Suprapubic skin (tissue), 4 donors: ENCODE results near the gene APOLD1. TPM values are rescaled to one million over a fixed set of nuclear protein-coding genes. Genes with fewer than 3 reads are reported as not detected.
"Not testable (repeated sequence)": the region's sequence is repeated elsewhere in the genome, so short reads cannot be mapped to it uniquely, and the experiment has no call there.

Source experiments
- DNase-seq, 2 donors: peaks; one replicate each; pipeline ENCODE4 v3.0.0-alpha.2; 2019; ENCODE audit warnings: low spot score in 2 of 2
- H3K27ac ChIP-seq: fragments of 200-600 bp; sonication (generic); one replicate; pipeline ENCODE4 v1.5.1; 2019
- H3K27me3 ChIP-seq: fragments of 200-600 bp; sonication (generic); one replicate; pipeline ENCODE4 v1.5.1; 2019
- H3K36me3 ChIP-seq: fragments of 200-600 bp; sonication (generic); one replicate; pipeline ENCODE4 v1.5.1; 2019
- H3K4me1 ChIP-seq: fragments of 200-600 bp; sonication (generic); one replicate; pipeline ENCODE4 v1.5.1; 2019
- H3K4me3 ChIP-seq: fragments of 200-600 bp; sonication (generic); one replicate; pipeline ENCODE4 v1.5.1; 2019; ENCODE audit warnings: mild to moderate bottlenecking
- H3K9me3 ChIP-seq: fragments of 200-600 bp; sonication (generic); one replicate; pipeline ENCODE4 v1.5.1; 2019
- CTCF ChIP-seq, 2 donors: fragments of 200-600 bp in 1 of 2; fragments of 450-650 bp in 1 of 2; sonication (generic) in 1 of 2; IDR thresholded peaks; one replicate each; pipeline ENCODE4 v1.5.1; 2016 to 2019; ENCODE audit warnings: antibody characterized with exemption in 2 of 2, mild to moderate bottlenecking in 1 of 2, moderate library complexity in 1 of 2
- EP300 ChIP-seq: sonication (generic); formaldehyde crosslinking; IDR thresholded peaks from one replicate; pipeline ENCODE4 v1.6.1; 2017; ENCODE audit warnings: antibody characterized with exemption
- POLR2A ChIP-seq, 2 donors: fragments of 450-650 bp; IDR thresholded peaks; one replicate each; pipeline ENCODE4 v1.6.1; 2017; ENCODE audit warnings: antibody characterized with exemption in 2 of 2, mild to moderate bottlenecking in 2 of 2, moderate library complexity in 2 of 2
- POLR2AphosphoS5 ChIP-seq, 3 donors: sonication (generic); formaldehyde crosslinking; IDR thresholded peaks; one replicate each; pipeline ENCODE4 v1.6.1; 2017; ENCODE audit warnings: antibody characterized with exemption in 3 of 3
- WGBS: methylation state at CpG from one replicate; pipeline ENCODE4 v1.1.5; 2018; 5-methylcytosine and 5-hydroxymethylcytosine counted together
- total RNA-seq, 4 donors: library from RNA; depleted of rRNA; stranded (reverse); fragments of >200 nt; gene quantifications; one replicate each; pipeline ENCODE4 v1.1.0, GENCODE V29; 2016

APOLD1 gene, protein sequence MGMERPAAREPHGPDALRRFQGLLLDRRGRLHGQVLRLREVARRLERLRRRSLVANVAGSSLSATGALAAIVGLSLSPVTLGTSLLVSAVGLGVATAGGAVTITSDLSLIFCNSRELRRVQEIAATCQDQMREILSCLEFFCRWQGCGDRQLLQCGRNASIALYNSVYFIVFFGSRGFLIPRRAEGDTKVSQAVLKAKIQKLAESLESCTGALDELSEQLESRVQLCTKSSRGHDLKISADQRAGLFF
- 10 to 100 TPM; 14.6 to 25.5 (median 16.4) TPM for total RNA-seq

- peak within 1 kb of the TSS; percentile 79 for H3K27ac ChIP-seq
- WGBS: 76% methylated on average over 14 of the region's 14 CpGs
Observed at GRCh38 chr12:12784911-12785814, at the start of gene APOLD1. TSS of gene APOLD1 (plus strand) at chr12:12785659. CDS start at chr12:12785692, 33 bp downstream.

DNA sequence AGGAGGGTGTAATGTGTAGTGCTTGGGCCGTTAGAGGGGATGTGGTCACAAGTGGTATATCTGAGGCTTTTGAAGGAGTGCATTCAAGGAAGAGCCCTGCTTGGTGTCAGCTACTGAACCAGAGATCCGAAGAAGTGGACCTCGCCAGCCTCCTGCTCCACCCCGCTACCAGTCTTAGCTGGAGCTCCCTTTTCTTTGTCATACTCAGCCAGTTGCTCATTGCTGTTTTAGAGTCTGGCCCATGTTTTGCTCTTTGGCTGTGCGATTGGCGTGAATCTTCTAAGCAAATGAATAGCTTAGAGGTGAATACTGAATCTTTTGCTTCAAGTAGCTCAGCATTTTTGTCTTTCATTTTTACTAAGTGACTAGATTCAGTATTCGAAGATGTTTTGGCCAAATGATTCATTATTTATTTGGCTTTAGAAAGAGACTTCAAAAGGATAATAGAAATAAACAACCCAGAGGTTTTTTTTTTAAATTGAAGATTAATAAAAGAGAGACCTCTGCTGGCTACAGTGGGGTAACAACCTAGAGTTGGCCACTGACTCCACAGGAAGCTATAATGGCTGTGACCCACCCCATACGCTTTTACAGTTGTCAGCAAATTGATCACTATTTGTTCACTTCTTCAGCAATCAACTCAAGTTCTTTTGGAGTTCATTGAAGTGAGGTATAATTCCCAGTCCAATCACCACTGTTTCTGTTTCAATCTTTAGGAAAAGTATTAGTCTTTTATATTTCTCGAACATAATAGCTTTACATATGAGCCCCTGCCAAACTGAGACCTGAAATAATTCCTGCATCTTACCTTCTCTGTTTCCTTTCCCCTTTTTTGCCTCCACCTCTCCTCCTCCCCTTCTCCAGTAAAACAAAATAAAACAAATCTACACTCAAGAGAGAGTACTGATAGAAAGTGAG lies 48.4 kb upstream of the APOLD1 start:
- TF ChIP-seq POLR2AphosphoS5 (IDR thresholded peaks at IDR 0.05) (no peak), EP300 (no peak), CTCF (IDR thresholded peaks at IDR 0.05) (peak; percentile 50 to 53), POLR2A (IDR thresholded peaks at IDR 0.05) (no peak)
- no peak for DNase-seq
- no peaks in the 10 kb centered on the region for H3K36me3 ChIP-seq

More at GRCh38 chr12:12784911-12785814, at the start of gene APOLD1:
- peak in 1 of 2 donors; percentile 76 for DNase-seq
- no peaks in the 10 kb centered on the region for H3K27me3 ChIP-seq
- H3K4me3 ChIP-seq: peak within 1 kb of the TSS; percentile 60
- H3K9me3 ChIP-seq: no peaks in the 10 kb centered on the region
- H3K36me3 ChIP-seq: no peaks in the 10 kb centered on the region
- TF ChIP-seq POLR2AphosphoS5 (IDR thresholded peaks at IDR 0.05) (peak in 2 of 3 donors; percentile 56 to 75), CTCF (IDR thresholded peaks at IDR 0.05) (no peak), EP300 (peak; percentile 98), POLR2A (IDR thresholded peaks at IDR 0.05) (peak in 1 of 2 donors; percentile 70)
- H3K4me1 ChIP-seq: peaks cover 30% of the 10 kb centered on the region

GRCh38 chr12:12738152-12738551 lies 47.3 kb upstream of the APOLD1 start:
- WGBS: 96% methylated on average over 2 of the region's 2 CpGs
- not testable (repeated sequence) for H3K4me3 ChIP-seq, DNase-seq, H3K27me3 ChIP-seq, H3K36me3 ChIP-seq, H3K27ac ChIP-seq, H3K9me3 ChIP-seq
- peaks cover 41% of the 10 kb centered on the region for H3K4me1 ChIP-seq

More for the DNA sequence above, 48.4 kb upstream of the APOLD1 start:
- peak overlapping the region; percentile 22 for H3K4me3 ChIP-seq
- peak overlapping the region; percentile 70 for H3K27ac ChIP-seq
- H3K27me3 ChIP-seq: no peaks in the 10 kb centered on the region
- H3K9me3 ChIP-seq: no peaks in the 10 kb centered on the region
- WGBS: 29% methylated on average over 9 of the region's 9 CpGs
- H3K4me1 ChIP-seq: peaks cover 40% of the 10 kb centered on the region

DNA sequence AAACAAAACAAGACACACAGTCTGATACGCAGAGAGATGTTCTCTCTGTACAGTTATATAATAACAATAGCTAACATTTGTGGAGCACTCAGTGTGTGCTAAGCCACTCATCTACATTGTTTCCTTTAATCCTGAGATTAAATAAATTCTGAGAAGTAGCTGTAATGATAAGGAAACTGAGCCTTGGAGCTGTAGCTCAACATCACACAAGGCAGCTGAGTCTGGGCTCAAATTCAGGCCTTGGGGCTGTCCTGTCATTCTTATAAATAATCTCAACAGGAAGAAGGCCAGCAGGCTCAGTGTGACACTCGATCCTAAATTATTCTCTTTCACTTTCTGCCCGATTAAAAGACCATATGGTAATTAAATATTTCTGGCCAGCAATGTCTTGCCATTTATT lies 43.8 kb upstream of the APOLD1 start:
- no peaks in the 10 kb centered on the region for H3K36me3 ChIP-seq
- H3K4me1 ChIP-seq: peaks cover 19% of the 10 kb centered on the region
- no peak for DNase-seq
- 24% methylated on average over 3 of the region's 3 CpGs for WGBS
- H3K9me3 ChIP-seq: no peaks in the 10 kb centered on the region
- TF ChIP-seq CTCF (IDR thresholded peaks at IDR 0.05): no peak
- no peak for TF ChIP-seq POLR2A (IDR thresholded peaks at IDR 0.05)
- H3K27ac ChIP-seq: no peak overlapping the region
- no peaks in the 10 kb centered on the region for H3K27me3 ChIP-seq
- H3K4me3 ChIP-seq: no peak overlapping the region

DNA sequence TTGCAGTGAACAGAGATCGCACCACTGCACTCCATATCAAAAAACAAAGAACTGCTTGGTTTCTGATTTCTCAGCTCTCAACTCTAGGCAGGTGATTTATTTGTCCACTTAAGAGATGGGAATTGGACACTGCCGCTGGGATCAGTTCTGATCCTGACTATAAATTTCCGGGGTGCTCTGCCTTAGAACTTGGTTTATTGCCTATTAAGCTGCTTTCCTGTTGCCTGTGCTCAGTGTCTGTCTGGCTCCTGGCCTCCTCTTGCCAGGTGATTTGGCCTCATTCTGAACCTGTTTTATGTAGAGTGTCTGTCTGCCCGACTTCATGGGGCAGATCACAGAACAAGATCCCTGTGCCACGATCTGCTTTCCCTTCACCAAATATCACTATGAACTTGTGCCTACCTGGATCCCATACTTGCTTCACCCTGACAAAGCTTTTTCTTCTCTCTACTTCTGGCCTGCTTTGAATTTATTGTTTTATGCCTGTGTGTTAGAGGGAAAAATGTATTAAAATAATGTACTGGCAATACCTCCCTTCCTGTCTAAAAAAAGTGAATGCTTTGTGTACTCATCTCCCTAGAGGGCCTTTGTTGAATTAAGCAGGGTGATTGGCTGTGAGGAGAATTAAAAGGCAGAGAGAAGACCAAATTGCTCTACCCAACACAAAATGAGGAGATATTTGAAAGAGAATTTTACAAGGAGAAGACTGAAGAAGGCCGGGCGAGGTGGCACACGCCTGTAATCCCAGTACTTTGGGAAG lies 40.7 kb upstream of the APOLD1 start:
- Histone ChIP-seq H3K4me1 (peaks cover 10% of the 10 kb centered on the region), H3K9me3 (no peaks in the 10 kb centered on the region), H3K27ac (no peak overlapping the region), H3K36me3 (no peaks in the 10 kb centered on the region), H3K4me3 (no peak overlapping the region), H3K27me3 (no peaks in the 10 kb centered on the region)
- no peak for DNase-seq
- TF ChIP-seq POLR2A (IDR thresholded peaks at IDR 0.05) (no peak), CTCF (IDR thresholded peaks at IDR 0.05) (no peak), EP300 (no peak), POLR2AphosphoS5 (IDR thresholded peaks at IDR 0.05) (no peak)
- 76% methylated on average over 8 of the region's 8 CpGs for WGBS
